DMS53 treated with DMSO at 0.1 percent for 48 hours (cell line): Measurements from ENCODE around the gene FLT3.
"Not testable (repeated sequence)": the region's sequence is repeated elsewhere in the genome, so short reads cannot be mapped to it uniquely, and the experiment has no call there.

Source experiments
- DNase-seq: peaks from one replicate; lab custom pipeline; 2025; ENCODE audit not compliant: unreplicated experiment; lab: John Stamatoyannopoulos, UW

Gene FLT3

DNA sequence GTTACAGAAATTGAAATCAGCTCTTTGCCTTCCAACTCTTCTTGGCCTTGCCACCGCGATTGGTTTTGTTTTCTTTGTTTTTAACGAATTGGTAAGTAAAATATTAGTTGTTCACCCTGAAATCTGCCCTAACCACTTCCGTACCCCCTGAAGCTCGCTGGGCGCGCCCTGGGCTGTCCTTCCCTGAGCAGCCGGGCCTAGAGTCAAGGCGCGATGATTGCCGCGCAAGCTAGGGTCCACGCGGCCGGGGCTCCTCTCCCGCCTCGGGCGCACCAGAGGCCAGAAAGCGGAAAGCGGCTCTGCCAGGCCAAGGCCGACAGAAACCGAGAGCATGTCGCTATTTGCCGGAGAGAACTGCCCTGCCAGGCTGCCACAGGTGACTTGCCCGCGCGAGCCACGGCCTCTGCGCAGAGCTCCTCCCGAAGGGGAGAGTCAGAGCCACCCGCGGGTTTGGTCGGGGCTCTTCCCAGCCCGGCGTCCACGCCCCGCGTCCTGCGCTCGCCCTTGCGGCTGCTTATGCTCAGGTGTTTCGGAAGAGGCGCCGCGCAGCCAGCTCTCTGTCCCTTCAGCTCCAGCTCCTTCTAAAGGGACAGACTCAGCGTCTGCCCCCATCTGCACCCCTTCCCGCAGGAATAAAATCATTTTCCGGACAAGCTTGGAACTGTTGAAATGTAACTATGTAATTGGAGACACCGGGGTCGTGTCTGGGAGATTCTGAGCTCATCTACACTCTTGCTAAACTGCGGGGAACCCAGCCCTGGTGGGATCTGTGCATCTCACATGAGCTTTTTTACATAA lies 124.6 kb downstream of the FLT3 start:
- DNase-seq, result no peak

- DNase-seq, result no peak
Observed at GRCh38 chr13:27973961-27974662, 126.3 kb downstream of the FLT3 start.

- DNase-seq, result no peak
Observed at GRCh38 chr13:27973291-27973690, 127.1 kb downstream of the FLT3 start.

DNA sequence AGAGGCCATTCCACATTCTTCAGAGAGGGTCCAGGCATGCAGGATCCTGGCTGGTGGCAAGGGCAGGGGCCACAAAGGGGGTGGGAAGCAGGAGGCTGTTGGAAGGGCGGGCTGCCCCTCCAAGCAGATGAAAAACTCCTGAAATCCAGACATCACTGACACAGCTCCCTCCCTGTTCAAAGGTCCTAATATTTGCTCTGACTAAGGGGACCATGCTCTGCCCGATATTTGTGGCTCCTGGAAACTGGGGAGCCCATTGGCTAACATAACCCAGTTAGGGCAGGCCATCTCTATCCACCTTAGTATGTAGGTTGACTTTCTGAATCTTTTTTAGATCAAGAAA lies 127.9 kb downstream of the FLT3 start:
- no peak for DNase-seq

GRCh38 chr13:27971776-27972477 lies 128.4 kb downstream of the FLT3 start:
- DNase-seq, result no peak

DNA sequence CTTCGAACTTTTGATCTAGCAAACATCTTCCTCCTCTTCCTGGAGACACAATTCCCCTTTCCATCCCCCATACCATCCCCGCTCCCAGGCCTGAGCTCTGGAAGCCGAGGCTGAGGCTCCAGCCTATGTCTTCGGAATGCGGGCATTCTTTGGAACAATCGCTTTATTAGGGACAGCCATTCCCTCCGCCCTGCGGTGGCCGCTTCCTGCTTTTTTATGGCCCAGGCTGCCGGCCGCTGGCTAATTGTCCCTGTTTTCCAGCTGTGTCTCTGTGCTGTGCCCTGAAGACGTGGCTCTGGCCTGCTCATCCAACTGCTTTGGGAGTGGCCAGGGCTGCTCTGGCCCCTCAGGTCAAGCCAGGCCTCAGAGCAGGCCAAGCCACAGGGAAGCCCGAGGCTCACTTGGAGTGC lies 129.1 kb downstream of the FLT3 start:
- no peak for DNase-seq

- DNase-seq, result no peak
Observed at GRCh38 chr13:27970382-27971235, 129.8 kb downstream of the FLT3 start.

DNA sequence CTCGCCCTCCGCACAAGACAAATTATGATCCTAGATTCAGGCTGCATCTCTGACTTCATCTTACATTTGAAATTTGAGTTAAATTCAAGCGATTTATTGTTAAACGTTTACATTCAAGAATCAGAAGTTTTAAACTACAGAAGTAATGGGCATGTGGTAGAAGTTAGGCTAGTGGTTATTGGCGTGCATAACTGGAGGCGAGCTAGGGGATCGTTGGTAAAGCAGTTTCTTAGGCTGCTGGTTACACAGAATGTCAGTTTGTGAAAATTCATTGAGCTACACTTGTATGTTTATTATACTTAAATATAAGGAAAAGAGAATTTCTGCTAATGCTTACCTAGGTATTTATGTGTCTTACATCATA lies 130.5 kb downstream of the FLT3 start:
- DNase-seq, result no peak

- peak; percentile 28 for DNase-seq
Observed at GRCh38 chr13:27969082-27969865, 131.1 kb downstream of the FLT3 start, which contains the start of gene CDX2. CDX2 (minus strand) TSS chr13:27969315; CDS start chr13:27969006, 309 bp downstream.

DNA sequence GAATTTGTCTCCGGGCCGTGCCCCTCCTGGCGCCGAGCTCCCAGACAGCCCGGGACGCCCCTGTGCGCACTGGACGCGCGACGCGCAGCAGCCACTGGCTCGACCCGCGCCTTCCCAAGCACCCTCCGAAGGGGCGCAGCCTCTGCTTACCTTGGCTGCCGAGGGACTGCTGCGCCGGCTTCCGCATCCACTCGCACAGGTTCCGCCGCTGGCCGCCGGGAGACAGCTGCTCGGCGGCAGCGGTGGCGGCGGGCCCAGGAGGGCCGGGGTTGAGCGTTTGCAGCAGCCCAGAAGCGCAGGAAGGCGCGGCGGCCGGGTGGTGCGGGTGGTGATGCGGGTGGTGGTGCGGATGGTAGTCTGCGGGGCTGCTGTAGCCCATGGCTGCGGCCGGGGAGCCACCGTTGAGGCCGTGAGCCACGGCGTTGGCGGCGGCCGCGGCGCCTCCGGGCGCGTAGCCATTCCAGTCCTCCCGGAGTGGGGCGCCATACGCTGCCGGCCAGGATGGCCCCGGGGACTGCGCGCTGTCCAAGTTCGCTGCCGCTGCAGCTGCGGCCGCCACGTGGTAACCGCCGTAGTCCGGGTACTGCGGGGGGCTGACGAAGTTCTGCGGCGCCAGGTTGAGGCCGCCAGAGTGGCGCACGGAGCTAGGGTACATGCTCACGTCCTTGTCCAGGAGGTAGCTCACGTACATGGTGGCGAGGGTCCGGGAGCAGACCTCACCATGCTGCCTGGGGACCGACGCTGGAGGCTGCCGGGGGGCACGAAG lies 131.9 kb downstream of the FLT3 start:
- DNase-seq, result no peak

DNA sequence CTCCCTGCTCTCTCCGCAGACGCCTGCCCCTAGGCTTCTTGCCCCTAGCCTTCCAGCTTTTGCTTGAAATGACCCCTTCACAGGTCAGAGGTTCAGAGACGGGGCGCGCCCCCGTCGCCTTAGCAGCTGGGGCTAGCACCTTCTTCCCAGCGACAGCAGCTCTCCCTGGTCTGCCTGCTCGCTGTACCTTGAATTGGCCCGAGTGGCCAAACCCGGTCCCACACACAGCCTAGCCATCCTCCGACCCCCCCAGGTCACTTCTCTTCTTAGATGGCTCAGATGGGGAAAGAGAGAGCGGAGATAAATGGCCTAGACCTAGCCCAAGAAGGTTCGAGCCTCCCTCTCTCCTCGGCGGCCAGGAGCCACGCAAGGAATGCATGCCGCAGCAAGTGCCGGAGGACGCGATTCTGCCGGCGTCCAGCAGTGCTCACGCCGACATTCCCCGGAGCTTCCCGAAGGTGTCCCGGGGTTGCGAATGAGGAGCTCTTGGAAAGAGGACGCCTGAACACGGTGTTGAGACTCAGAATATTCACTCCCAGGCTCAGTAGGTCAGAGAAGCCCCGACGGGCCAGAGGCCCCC lies 132.6 kb downstream of the FLT3 start:
- DNase-seq, result no peak

- no peak for DNase-seq
Observed at GRCh38 chr13:27967203-27967735, 133.1 kb downstream of the FLT3 start.

DNA sequence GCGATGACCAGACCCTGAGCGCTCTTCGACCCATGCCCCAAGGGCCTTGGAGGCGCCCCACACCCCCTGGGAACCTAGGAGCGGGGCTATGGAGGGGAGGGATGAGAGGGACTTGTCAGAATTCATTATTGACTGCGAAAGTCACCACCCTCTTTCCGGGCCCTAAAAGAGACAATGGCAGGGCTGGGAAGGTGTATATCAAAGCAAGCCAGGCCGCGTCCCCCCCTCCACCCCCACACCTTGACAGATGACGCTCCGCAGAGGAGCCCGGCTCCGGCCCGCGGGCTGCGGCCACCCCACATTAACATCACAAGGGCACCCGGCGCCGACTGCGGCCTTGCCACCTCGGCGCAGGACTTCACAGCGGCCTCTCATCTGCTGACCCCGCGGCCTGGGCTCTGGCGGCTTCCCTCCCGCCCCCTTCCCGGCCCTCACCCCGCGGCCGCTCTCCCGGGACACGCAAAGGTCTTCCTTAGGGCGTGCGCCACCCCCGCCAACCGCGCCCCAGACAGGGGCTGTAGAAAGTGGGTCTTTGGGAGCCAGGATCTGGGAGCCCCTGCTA lies 133.7 kb downstream of the FLT3 start:
- no peak for DNase-seq

- no peak for DNase-seq
Observed at GRCh38 chr13:27965740-27966640, 134.4 kb downstream of the FLT3 start.

GRCh38 chr13:27965343-27965739 lies 135.0 kb downstream of the FLT3 start:
- no peak for DNase-seq

GRCh38 chr13:27964741-27965323 lies 135.5 kb downstream of the FLT3 start:
- DNase-seq, result no peak

GRCh38 chr13:27964206-27964605 lies 136.2 kb downstream of the FLT3 start:
- DNase-seq, result not testable (repeated sequence)
